ENCODE measurements around the gene FAM216B.

DNA sequence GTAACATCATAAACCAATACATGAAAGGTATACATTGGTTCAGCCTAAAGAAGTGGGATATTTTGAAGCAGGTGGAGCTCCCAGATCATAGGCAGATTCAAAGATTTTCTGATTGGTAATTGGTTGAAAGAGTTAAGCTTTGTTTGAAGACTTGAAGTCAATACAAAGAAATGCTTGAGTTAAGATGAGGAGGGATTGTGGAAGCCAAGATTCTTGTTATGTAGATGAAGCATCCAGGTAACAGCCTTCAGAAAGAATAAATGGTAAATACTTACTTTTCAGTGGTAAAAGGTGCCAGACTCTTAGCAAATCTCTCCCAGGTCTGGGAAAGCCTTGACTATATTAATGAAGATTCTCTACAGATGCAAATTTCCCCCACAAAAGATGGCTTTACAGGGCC is 49.3 kb upstream of the FAM216B start:
- TF ChIP-seq, protein P1, sequence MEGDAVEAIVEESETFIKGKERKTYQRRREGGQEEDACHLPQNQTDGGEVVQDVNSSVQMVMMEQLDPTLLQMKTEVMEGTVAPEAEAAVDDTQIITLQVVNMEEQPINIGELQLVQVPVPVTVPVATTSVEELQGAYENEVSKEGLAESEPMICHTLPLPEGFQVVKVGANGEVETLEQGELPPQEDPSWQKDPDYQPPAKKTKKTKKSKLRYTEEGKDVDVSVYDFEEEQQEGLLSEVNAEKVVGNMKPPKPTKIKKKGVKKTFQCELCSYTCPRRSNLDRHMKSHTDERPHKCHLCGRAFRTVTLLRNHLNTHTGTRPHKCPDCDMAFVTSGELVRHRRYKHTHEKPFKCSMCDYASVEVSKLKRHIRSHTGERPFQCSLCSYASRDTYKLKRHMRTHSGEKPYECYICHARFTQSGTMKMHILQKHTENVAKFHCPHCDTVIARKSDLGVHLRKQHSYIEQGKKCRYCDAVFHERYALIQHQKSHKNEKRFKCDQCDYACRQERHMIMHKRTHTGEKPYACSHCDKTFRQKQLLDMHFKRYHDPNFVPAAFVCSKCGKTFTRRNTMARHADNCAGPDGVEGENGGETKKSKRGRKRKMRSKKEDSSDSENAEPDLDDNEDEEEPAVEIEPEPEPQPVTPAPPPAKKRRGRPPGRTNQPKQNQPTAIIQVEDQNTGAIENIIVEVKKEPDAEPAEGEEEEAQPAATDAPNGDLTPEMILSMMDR (IDR thresholded peaks at IDR 0.05 in 2 of 3, conservative IDR thresholded peaks at IDR 0.05 in 1 of 3; ENCODE audit: control insufficient read depth in 2 of 3, extremely low read depth in 1 of 3, insufficient read depth in 1 of 3, low read depth in 3 of 3, low read length in 3 of 3) = no peak
- TF ChIP-seq, protein P2, sequence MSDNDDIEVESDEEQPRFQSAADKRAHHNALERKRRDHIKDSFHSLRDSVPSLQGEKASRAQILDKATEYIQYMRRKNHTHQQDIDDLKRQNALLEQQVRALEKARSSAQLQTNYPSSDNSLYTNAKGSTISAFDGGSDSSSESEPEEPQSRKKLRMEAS (IDR thresholded peaks at IDR 0.05; ENCODE audit: low read depth, low read length) = no peak
- TF ChIP-seq EZH2 (IDR thresholded peaks at IDR 0.05; ENCODE audit: borderline replicate concordance, control insufficient read depth, low read depth, low read length) = no peak
- no peak for TF ChIP-seq SREBF1 (IDR thresholded peaks at IDR 0.05; ENCODE audit: low read length)
- TF ChIP-seq KLF5 (IDR thresholded peaks at IDR 0.05; ENCODE audit: partially characterized antibody) = no peak
- no peak for TF ChIP-seq POLR2AphosphoS5 (IDR thresholded peaks at IDR 0.05; ENCODE audit: low read length)
- no peak for TF ChIP-seq RFX5 (IDR thresholded peaks at IDR 0.05; ENCODE audit: low read depth, low read length)
- TF ChIP-seq ATF7 (IDR thresholded peaks at IDR 0.05; ENCODE audit: low read depth) = no peak
- TF ChIP-seq, protein P3, sequence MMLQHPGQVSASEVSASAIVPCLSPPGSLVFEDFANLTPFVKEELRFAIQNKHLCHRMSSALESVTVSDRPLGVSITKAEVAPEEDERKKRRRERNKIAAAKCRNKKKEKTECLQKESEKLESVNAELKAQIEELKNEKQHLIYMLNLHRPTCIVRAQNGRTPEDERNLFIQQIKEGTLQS (IDR thresholded peaks at IDR 0.05; ENCODE audit: borderline replicate concordance, extremely low read depth, low read depth, low read length) = no peak
- TF ChIP-seq FOS (IDR thresholded peaks at IDR 0.05; ENCODE audit: borderline replicate concordance, extremely low read depth, insufficient read length) = no peak

Data from GM12878 (cell line).